Adipose tissue (tissue), 3 donors: ENCODE measurements around the gene MED23. TPM values are rescaled to one million over a fixed set of nuclear protein-coding genes. Genes with fewer than 3 reads are reported as not detected.

Experiments used
- H3K27ac ChIP-seq: one replicate; pipeline ENCODE4 v1.5.1; 2013; ENCODE audit warnings: low read depth, low read length
- WGBS, 3 donors: extraction: QIAGEN DNeasy Blood & Tissue Kit; methylation state at CpG; one replicate each; pipeline ENCODE4 v1.1.7; 2013; 5-methylcytosine and 5-hydroxymethylcytosine counted together
- polyA plus RNA-seq, 3 donors: library from polyadenylated mRNA; stranded (reverse); fragments of 200-250 nt; gene quantifications; one replicate each; pipeline ENCODE4 v1.2.3, GENCODE V29; 2013
- donor health status: healthy with polysubstance abuse.
- donor health status: Bipolar disorder and iron deficiency.
- donor health status: healthy.

The MED23 gene
- polyA plus RNA-seq, 3 donors = 7.2 to 8.5 (median 7.3) TPM

DNA sequence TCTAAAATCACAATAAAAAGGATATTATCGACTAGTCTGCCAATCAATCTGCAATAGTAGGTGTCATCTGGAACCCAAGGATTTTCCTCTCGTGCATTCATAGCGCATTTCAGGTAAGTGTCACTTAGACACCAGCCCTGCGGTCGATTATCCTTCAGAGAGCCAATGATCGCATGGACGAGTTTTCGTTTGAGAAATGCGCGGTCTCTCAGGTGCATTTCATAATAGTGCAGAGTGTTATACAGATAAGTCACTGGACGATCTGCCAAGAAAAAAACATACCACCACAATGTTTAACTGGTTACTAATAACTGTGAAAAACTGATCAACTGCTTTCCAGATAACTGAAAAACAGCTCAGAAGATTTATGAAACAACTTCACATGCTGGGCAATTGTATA, 34.0 kb downstream of the MED23 start:
- 89 to 96% (median 95%) methylated on average over 11 of the region's 11 CpGs for WGBS, 3 donors
- no peak overlapping the region for H3K27ac ChIP-seq

DNA sequence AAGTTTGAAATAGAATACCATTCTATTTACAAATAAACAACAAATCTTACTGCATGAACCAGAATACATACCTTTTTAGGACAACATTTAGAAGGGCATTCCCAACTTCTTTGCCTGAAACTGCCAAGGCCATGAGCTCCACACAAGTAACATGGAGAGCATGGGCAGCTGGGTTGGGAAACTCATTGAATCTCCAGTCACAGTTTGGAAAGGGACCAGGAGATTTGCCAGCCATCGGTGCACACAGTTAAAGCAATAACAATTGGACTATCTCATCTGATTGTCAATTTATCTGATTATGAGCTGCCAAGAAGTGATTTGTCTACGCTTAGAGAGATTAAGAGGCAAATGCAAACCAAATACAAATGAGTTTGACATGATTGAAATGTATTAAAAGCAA, 35.1 kb downstream of the MED23 start:
- no peak overlapping the region for H3K27ac ChIP-seq
- WGBS, 3 donors = 66 to 95% (median 94%) methylated on average over 2 of the region's 2 CpGs

GRCh38 chr6:131588643-131589042, 39.4 kb downstream of the MED23 start:
- WGBS, 3 donors = 80 to 90% (median 84%) methylated on average over 2 of the region's 2 CpGs
- no peak overlapping the region for H3K27ac ChIP-seq

DNA sequence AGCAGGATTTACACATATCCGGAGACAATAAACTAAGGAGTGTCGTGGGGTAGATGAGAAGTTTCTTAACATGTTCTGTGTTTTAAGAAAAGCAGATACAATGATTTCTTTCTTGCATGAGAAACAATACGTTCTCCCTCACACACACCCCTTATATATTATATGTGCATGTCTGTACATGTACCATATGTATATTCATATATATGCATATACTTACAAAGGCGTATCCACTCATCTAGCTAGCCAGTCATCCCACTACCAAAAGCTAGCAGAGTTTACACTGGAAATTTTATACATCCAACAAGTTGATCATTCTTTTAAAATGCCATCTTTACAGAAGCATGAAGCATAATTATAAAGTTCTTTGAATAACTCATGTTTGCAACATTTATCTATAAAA, 40.1 kb downstream of the MED23 start:
- no peak overlapping the region for H3K27ac ChIP-seq
- WGBS, 3 donors = 91 to 95% (median 94%) methylated on average over 4 of the region's 4 CpGs

- WGBS, 3 donors = 88 to 96% (median 95%) methylated on average over 4 of the region's 4 CpGs
These were observed 41.5 kb downstream of the MED23 start for GRCh38 chr6:131586543-131586942.

GRCh38 chr6:131581523-131581922, 46.5 kb downstream of the MED23 start:
- no peak overlapping the region for H3K27ac ChIP-seq

More at GRCh38 chr6:131586543-131586942, 41.5 kb downstream of the MED23 start:
- no peak overlapping the region for H3K27ac ChIP-seq

DNA sequence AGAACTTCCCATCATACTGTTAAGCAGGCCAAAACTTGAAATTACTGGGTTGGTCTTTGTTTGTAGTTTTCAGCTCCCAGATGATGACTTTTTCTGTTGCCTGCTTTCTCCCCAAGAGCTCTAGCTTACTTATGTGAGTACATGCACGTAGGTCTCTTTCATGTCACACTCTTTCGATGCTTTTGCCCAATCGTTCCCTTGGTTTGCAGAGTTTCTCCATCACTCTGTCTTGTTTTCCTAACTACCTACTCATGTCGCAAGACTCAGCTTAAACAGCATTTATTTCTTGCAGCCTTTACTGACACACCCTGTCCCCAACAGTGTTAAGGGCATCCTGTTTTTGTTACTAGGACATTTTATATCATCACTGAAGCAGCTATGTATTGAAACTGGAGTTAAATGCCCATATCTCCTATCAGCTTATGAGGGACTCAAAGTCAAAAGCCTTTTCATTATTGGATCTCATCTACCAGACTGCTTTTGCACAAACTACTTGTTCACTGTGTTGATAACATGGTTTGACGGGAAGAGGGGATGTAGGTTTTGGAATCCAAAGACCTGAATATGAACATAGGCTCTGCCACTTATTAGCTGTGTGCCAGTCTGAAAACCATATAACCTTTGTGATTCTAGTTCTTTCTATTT, 52.1 kb downstream of the MED23 start:
- no peak overlapping the region for H3K27ac ChIP-seq
- WGBS, 3 donors = 64 to 95% (median 84%) methylated on average over 5 of the region's 5 CpGs

DNA sequence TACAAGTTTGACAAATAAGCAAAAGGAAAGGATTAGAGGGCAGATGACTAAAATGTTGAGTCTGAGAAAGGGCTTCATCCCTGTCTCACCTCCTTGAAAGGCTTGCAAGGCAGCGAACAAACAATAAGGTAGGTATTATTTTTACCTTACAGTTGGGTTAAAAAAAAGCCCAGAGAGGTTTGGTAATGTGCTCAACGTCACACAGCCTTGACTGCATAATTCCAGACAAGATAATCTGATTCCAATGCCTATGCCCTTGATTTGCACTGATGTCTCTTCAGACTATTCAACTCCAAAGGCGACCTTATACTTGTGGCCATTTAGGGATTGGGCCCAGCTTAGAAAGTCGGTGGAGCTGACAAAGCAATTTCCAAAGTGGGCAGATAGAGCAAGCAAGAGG, 53.4 kb downstream of the MED23 start:
- WGBS, 3 donors = 88 to 97% (median 90%) methylated on average over 4 of the region's 4 CpGs
- no peak overlapping the region for H3K27ac ChIP-seq

DNA sequence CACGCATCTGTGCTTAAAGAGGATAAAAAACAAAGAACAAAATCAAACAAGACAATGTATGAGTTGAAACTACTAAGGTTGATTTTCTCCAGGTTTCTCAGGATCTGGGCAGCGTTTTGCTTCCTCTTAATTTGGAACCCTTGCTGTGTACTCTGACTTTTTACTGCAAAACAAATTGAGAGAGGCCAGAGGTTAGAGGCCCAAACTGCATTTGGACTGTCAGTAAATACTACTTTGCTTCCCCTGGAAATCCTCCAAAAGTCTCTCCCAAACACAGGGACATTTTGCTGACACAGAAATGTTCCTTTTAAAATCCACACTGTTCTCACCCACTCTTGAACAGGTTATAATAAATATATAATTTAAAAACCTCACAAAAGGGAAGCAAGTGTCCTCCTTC, 53.9 kb downstream of the MED23 start:
- WGBS, 3 donors = 59 to 64% (median 64%) methylated on average over 2 of the region's 2 CpGs

GRCh38 chr6:131572686-131573415, 55.2 kb downstream of the MED23 start, which contains the start of gene ARG1:
ARG1 (plus strand) TSS chr6:131573226; CDS start chr6:131573283, 57 bp downstream.
- 68 to 96% (median 81%) methylated on average over 6 of the region's 6 CpGs for WGBS, 3 donors
- H3K27ac ChIP-seq = no peak within 1 kb of the TSS

More for the DNA sequence above, 53.9 kb downstream of the MED23 start:
- H3K27ac ChIP-seq = no peak overlapping the region

DNA sequence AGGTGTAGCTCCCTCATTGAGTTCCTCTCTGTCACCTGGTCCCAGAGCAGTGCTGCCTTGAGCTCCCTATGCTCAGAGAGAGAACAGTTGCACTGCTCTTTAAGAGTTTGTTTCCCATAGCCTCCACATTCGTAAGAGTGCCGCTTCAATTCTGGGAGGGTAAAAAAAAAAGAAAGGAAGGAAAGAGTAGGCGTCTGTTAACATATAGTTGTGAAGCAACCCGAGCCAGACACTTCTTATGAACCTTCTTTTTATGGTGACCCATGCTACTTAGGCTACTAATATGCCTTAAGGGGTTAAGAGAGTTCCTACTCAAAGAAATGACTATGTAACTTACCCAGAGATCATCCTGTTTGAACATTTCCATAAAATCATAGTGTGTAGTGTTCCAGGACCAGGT, 59.3 kb downstream of the MED23 start:
- WGBS, 3 donors = 58 to 84% (median 59%) methylated on average over 4 of the region's 4 CpGs
- no peak overlapping the region for H3K27ac ChIP-seq

- 50 to 78% (median 50%) methylated on average over 2 of the region's 2 CpGs for WGBS, 3 donors
- H3K27ac ChIP-seq = no peak overlapping the region
These were observed 63.0 kb downstream of the MED23 start for GRCh38 chr6:131565056-131565455.

DNA sequence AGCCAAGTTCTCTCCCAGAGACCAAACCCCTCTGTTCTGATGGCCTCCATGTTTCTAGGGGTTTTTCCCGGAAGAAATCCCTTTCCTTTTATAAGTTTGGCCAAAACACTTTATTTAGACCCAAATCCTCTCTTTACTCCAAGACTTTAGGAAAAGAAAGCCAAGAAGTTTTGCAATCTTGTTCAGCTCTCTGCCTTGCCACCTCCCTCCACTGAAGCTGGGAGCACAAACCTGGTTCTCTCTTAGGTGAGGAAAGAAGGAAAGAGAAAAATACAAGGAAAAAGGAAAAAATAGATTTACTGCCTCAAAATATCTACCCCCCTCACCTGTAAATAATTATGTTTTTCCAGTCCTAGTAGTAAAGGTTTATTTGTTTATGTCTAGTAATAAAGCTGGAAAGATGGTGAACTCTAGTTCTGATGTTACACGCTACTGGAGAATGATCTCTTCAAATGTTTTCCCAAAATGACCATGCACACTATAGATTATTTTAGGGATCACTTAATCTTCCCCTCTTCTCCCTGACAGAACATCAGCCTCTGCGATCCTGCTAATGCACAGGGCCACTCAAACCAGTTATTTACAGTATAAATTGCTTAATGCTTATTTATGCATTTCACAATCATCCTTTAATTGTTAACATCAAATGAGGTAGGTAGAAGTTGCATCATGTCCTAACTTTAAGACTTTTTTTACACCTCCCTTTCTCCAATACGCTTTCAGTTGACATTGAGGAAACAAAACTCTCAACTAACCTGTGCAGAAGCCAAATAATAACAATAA, 65.9 kb downstream of the MED23 start:
- 82 to 93% (median 87%) methylated on average over 4 of the region's 4 CpGs for WGBS, 3 donors
- H3K27ac ChIP-seq = no peak overlapping the region

- no peak overlapping the region for H3K27ac ChIP-seq
- 85 to 87% (median 86%) methylated on average over 4 of the region's 4 CpGs for WGBS, 3 donors
These were observed 69.1 kb downstream of the MED23 start for GRCh38 chr6:131558922-131559321.

DNA sequence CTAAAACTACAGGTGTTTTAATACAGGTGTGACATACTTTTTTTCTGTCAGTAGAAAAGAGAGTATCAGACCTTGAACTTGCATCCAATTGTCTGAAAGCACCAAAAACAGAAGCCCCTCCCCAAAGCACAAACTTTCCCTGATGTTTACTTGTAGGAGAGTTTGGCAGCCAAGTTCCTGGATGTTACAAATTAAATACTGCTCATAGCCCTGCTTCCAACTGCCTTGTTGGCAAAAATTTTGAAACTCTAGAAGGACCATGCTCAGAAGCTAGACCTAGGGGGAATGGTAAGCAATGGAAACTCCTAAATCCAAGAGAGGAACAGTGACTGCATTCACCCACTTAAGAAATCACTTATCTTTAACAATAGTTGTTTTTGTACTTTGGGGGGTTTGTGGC, 72.0 kb downstream of the MED23 start:
- H3K27ac ChIP-seq = no peak overlapping the region

GRCh38 chr6:131552572-131552971, 75.5 kb downstream of the MED23 start:
- H3K27ac ChIP-seq = no peak overlapping the region
- 43 to 81% (median 80%) methylated on average over 3 of the region's 3 CpGs for WGBS, 3 donors

DNA sequence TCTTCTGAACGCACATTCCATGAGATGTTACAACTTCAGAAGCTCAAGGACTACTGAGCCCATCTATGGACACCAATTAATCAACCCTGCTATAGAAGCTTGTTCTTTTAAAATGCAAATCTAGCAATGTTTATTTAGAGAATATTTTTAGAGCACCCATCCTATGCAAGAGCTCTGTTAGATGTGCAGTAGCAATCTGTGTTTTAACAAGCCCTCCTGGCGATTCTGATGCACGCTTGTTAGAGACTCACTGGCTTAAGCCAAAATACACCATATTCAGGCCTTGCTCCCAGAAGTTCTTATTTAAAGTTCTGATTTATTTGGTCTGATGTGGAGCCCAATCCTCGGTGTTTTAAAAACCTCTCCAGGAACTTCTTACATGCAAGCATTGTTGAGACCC, 76.1 kb downstream of the MED23 start:
- no peak overlapping the region for H3K27ac ChIP-seq
- WGBS, 3 donors = 70 to 83% (median 78%) methylated on average over 4 of the region's 4 CpGs

- WGBS, 3 donors = 33 to 66% (median 44%) methylated on average over 2 of the region's 2 CpGs
- no peak overlapping the region for H3K27ac ChIP-seq
These were observed 78.2 kb downstream of the MED23 start for GRCh38 chr6:131549811-131550210.

- no peak overlapping the region for H3K27ac ChIP-seq
- 64 to 87% (median 80%) methylated on average over 1 of the region's 1 CpG for WGBS, 3 donors
These were observed 79.6 kb downstream of the MED23 start for GRCh38 chr6:131548441-131548840.
